A204.1 (cell line): ENCODE results near the gene LBX1.

ENCODE experiments used
- FAIRE-seq: peaks from 2 replicates; lab custom pipeline; 2012; peaks lifted over from hg19 to GRCh38; lab: Jason Lieb, UNC

The LBX1 gene

GRCh38 chr10:101241840-101242707 lies 12.8 kb upstream of the LBX1 start:
- FAIRE-seq = no peak

- FAIRE-seq = no peak
Measured at GRCh38 chr10:101238732-101239105, 9.5 kb upstream of the LBX1 start.

GRCh38 chr10:101237982-101238731 lies 8.9 kb upstream of the LBX1 start:
- FAIRE-seq = no peak

- FAIRE-seq = no peak
Measured at GRCh38 chr10:101237081-101237981, 8.1 kb upstream of the LBX1 start.

GRCh38 chr10:101236376-101237080 lies 7.3 kb upstream of the LBX1 start:
- FAIRE-seq = no peak

GRCh38 chr10:101235766-101236165 lies 6.5 kb upstream of the LBX1 start:
- no peak for FAIRE-seq

- FAIRE-seq = no peak
Measured at GRCh38 chr10:101234333-101234732, 5.1 kb upstream of the LBX1 start.

- FAIRE-seq = no peak
Measured at GRCh38 chr10:101233863-101234262, 4.6 kb upstream of the LBX1 start.

GRCh38 chr10:101233443-101233842 lies 4.2 kb upstream of the LBX1 start:
- FAIRE-seq = no peak

GRCh38 chr10:101231912-101232689 lies 2.8 kb upstream of the LBX1 start:
- no peak for FAIRE-seq

GRCh38 chr10:101231092-101231491 lies 1.8 kb upstream of the LBX1 start:
- FAIRE-seq = no peak

GRCh38 chr10:101230183-101230917 lies 1.1 kb upstream of the LBX1 start:
- FAIRE-seq = no peak

- no peak for FAIRE-seq
Measured at GRCh38 chr10:101228966-101229265, 347 bp downstream of the LBX1 start.

GRCh38 chr10:101228153-101228965 lies 904 bp downstream of the LBX1 start:
- FAIRE-seq = no peak

- no peak for FAIRE-seq
Measured at GRCh38 chr10:101227429-101228152, 1.7 kb downstream of the LBX1 start.

- no peak for FAIRE-seq
Measured at GRCh38 chr10:101226491-101227428, 2.5 kb downstream of the LBX1 start.

GRCh38 chr10:101225846-101226421 lies 3.3 kb downstream of the LBX1 start:
- no peak for FAIRE-seq
